ENCODE results near the gene SORCS2. TPM values are rescaled to one million over a fixed set of nuclear protein-coding genes. Genes with fewer than 3 reads are reported as not detected.

Gene SORCS2
- total RNA-seq, 4 donors from 2014 or later: 0.19 to 0.85 (median 0.66) TPM

DNA sequence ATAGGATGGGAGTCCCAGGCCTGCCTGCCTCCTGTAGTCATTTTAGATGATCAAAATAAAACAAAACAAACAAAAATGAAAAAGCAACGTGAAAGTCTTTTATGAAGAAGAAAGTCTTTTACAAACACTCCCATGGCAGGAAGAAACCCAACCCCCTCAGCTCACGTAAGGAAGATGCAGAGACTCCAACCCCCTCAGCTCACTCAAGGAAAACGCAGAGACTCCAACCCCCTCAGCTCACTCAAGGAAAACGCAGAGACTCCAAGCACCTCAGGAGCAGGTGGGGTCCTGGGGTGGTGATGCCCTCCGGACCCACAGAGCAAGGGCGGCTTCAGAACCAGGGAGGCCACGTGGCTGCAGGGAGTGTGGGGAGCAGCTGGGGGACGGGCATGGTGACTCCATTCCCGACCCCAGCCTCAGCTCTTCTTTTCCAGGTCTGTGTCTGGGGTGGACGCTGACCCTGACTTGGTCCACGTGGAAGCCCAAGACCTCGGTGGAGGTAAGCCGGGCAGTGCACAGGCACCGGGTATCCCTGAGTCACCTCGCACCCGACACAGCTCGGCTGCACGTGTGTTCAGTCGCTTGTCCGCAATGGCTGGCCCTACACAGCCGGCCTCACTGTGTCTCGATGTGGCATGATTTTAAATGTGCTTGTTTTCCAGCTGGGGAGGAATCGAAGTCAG lies 468.9 kb downstream of the SORCS2 start:
- TF ChIP-seq, protein P1, sequence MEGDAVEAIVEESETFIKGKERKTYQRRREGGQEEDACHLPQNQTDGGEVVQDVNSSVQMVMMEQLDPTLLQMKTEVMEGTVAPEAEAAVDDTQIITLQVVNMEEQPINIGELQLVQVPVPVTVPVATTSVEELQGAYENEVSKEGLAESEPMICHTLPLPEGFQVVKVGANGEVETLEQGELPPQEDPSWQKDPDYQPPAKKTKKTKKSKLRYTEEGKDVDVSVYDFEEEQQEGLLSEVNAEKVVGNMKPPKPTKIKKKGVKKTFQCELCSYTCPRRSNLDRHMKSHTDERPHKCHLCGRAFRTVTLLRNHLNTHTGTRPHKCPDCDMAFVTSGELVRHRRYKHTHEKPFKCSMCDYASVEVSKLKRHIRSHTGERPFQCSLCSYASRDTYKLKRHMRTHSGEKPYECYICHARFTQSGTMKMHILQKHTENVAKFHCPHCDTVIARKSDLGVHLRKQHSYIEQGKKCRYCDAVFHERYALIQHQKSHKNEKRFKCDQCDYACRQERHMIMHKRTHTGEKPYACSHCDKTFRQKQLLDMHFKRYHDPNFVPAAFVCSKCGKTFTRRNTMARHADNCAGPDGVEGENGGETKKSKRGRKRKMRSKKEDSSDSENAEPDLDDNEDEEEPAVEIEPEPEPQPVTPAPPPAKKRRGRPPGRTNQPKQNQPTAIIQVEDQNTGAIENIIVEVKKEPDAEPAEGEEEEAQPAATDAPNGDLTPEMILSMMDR (IDR thresholded peaks at IDR 0.05; ENCODE audit: low read depth): no peak

DNA sequence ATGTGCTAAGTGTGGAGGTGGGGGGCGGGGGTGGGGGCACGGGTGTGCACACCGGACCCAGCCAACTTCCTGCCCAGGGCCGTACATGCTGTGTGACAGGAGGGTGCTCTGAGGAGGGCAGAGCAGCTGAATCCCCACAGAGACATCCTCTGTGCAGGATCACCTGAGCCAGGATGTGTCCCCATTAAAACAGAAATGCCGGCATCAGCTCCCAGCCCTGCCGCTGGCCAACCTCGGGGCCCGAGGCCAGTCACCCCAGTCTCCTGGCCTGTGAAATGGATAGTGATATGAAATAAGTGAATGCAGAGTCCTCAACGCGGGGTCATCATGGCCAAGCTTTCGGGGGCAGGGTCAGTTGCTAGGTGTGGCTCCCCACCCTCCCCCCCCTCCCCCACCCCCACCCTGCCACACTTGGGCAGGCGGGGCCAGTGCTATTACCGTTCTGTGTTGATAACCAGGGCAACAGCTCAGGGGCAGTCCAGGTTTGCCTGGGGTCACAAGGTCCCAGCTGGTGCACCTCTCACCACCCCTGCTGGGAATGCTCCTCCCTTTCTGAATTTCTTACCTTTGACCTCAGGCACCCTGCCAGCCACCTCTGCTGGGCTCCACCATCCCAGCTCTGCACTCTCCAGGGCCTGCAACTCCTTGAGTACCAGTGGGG lies 469.6 kb downstream of the SORCS2 start:
- TF ChIP-seq, protein P1 (IDR thresholded peaks at IDR 0.05; ENCODE audit: low read depth): no peak

DNA sequence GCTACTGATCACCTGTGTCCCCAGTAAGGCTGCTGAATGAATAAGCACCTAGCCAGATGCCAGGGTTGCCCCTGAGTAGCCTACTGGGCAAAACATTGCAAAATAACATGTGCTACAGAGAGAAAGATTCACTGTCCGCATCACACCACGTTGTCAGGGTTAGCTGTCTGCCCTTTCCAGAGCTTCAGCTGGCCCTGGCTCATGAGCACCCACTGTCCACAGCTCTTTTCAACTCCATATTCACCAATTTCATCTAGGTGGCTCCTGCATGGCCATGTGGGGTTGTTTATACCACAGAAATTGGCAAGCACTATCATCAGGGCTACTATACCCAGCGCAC lies 470.1 kb downstream of the SORCS2 start:
- TF ChIP-seq, protein P1 (IDR thresholded peaks at IDR 0.05; ENCODE audit: low read depth): no peak

DNA sequence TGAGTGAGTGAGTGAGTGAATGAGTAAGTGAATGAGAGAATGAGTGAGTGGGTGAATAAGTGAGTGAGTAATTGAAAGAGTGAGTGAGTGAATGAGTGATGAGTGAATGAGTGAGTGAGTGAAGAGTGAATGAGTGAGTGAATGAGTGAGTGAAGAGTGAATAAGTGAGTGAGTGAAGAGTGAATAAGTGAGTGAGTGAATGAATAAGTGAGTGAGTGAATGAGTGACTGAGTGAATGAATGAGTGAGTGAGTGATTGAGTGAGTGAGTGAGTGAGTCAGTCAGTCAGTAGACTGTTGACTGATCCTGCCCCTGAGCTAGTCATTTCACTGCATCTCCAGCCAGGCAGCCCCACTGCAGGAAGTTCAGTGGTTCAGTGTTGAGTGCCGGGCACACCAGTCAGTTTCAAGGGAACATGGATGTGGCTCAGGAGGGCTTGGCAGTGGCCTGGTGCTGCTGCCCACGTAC lies 470.8 kb downstream of the SORCS2 start:
- TF ChIP-seq, protein P1 (IDR thresholded peaks at IDR 0.05; ENCODE audit: low read depth): no peak

DNA sequence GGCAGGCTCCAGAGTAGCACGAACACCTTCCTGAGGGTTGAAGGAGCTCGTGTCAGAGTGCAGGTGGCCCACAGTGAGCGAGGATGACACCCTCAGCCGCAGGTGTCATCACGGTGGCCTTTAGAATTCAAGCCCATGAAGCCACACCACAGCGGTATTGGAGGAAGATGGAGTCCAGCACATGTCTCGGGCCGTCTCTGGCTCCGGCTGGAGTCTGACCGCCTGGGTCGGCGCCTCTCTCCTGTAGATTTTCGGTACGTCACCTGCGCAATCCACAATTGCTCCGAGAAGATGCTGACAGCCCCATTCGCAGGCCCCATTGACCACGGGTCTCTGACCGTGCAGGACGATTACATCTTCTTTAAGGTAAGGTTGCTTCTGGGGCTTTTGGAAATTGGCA lies 471.8 kb downstream of the SORCS2 start:
- TF ChIP-seq, protein P1 (IDR thresholded peaks at IDR 0.05; ENCODE audit: low read depth): no peak

DNA sequence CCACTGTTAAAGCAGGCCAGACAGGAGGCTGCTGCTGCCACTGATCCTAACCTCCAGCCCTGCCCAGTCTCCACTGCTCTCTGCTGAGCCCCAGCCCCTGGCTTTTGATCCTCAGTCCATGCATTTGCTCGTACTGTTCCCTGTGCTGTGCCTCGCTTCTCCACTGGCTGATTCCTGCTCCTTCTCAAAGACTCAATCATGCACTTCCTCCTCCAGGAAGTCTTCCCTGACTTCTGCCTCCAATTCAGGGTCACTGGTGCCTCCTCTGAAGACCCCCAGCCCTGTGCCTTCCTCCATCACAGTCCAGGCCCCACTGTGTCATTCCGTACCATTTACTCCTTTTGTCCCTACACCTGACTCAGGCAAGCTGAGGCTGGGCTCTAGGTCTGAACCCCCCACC lies 473.0 kb downstream of the SORCS2 start:
- TF ChIP-seq, protein P1 (IDR thresholded peaks at IDR 0.05; ENCODE audit: low read depth): no peak

DNA sequence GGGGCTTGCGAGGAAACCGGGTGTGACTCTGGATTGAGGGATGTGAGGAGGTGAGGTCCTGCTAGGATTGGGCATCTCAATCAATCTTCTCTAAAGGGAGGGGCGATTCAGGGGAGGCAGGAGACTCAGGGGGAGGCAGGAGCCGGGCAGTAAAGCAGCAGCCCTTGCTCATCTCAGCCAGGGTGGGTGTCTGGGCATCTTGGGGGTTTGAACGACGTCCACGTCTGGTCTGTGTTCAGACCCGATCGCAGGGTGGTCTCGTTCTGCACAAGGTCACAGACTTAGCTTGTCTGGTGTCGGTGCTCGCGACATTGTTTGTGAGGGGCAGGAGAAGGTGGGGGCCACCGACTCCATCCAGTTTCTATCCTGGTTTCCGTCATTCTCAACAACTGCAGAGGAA lies 473.7 kb downstream of the SORCS2 start:
- TF ChIP-seq, protein P1 (IDR thresholded peaks at IDR 0.05; ENCODE audit: low read depth): no peak
